SK-N-MC (cell line): ENCODE data around the gene COPRS.
"Not testable (repeated sequence)": the region's sequence is repeated elsewhere in the genome, so short reads cannot be mapped to it uniquely, and the experiment has no call there.

Source experiments
- DNase-seq: peaks from one replicate; pipeline ENCODE4 v3.0.0-alpha.2; 2011; ENCODE audit warnings: low read depth, low spot score
- H3K27ac ChIP-seq: fragments of 200-600 bp; sonication (generic); 2 replicates; pipeline ENCODE4 v1.5.1; 2016; ENCODE audit warnings: mixed run types
- H3K36me3 ChIP-seq: fragments of 200-600 bp; sonication (generic); 2 replicates; pipeline ENCODE4 v1.6.1; 2017; ENCODE audit warnings: antibody characterized with exemption, low read length, mixed read lengths; ENCODE audit not compliant: insufficient read depth
- H3K4me3 ChIP-seq: fragments of 200-600 bp; sonication (generic); 2 replicates; pipeline ENCODE4 v1.5.1; 2016
- H3K9ac ChIP-seq: fragments of 200-600 bp; sonication (generic); 2 replicates; pipeline ENCODE4 v1.8.0; 2017; ENCODE audit warnings: mixed run types, mixed read lengths; ENCODE audit not compliant: insufficient read length
- H3K9me3 ChIP-seq: fragments of 200-600 bp; sonication (generic); 2 replicates; pipeline ENCODE4 v1.6.1; 2017; ENCODE audit warnings: low read depth, mild to moderate bottlenecking, antibody characterized with exemption, low read length, moderate library complexity, mixed read lengths
- EZH2 ChIP-seq: fragments of 200-600 bp; sonication (generic); IDR thresholded peaks from one replicate; pipeline ENCODE4 v1.6.1; 2017; ENCODE audit warnings: antibody characterized with exemption
- FOXP2 ChIP-seq: optimal IDR thresholded peaks from 2 replicates; pipeline ENCODE3; 2011; ENCODE audit warnings: mild to moderate bottlenecking, moderate library complexity; ENCODE audit not compliant: insufficient read depth; ENCODE audit errors: extremely low read length, control extremely low read depth
- POLR2AphosphoS5 ChIP-seq: IDR thresholded peaks from 2 replicates; pipeline ENCODE4 v1.6.1; 2012; ENCODE audit warnings: mild to moderate bottlenecking, low read depth, low read length, borderline replicate concordance

The COPRS gene

DNA sequence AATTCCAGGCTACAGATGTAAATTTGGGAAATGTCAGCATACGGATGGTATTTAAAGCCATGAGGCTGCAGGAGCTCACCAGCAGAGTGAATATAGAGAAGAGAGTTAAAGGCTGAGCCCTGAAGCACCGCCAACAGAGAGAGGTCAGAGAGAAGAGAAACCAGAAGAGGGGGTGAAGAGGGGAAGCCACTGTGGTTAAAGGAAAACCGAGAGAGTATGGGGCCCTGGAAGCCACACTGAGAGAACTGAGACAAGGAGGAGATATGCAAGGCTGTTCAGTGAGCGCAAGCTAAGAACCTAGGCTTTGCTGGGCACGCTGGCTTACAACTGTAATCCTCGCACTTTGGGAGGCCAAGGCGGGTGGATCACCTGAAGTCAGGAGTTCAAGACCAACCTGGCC, 24.6 kb downstream of the COPRS start:
- no peak for DNase-seq
- H3K9ac ChIP-seq, result no peak overlapping the region
- H3K4me3 ChIP-seq, result no peak overlapping the region
- H3K27ac ChIP-seq, result no peak overlapping the region
- TF ChIP-seq EZH2, result no peak
- TF ChIP-seq FOXP2, result no peak
- no peak for TF ChIP-seq POLR2AphosphoS5
- no peaks in the 10 kb centered on the region for H3K9me3 ChIP-seq
- H3K36me3 ChIP-seq, result no peaks in the 10 kb centered on the region

DNA sequence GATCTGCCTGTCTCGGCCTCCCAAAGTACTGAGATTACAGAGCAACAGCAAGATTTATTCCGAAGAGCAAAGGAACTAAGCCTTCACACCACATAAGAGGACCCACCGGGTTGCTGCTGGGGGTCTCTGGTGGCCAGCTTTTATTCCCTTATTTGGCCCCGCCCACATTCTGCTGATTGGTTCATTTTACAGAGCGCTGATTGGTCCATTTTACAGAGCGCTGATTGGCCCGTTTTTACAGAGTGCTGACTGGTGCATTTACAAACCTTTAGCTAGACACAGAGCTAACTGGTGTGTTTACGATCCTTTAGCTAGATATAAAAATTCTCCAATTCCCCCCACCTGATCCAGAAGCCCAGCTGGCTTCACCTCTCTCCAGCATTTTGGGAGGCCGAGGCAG, 26.3 kb downstream of the COPRS start:
- TF ChIP-seq POLR2AphosphoS5, result no peak
- no peak for TF ChIP-seq FOXP2
- no peak for TF ChIP-seq EZH2
- Histone ChIP-seq H3K9ac (no peak overlapping the region), H3K36me3 (no peaks in the 10 kb centered on the region), H3K4me3 (no peak overlapping the region), H3K27ac (no peak overlapping the region), H3K9me3 (no peaks in the 10 kb centered on the region)
- no peak for DNase-seq

DNA sequence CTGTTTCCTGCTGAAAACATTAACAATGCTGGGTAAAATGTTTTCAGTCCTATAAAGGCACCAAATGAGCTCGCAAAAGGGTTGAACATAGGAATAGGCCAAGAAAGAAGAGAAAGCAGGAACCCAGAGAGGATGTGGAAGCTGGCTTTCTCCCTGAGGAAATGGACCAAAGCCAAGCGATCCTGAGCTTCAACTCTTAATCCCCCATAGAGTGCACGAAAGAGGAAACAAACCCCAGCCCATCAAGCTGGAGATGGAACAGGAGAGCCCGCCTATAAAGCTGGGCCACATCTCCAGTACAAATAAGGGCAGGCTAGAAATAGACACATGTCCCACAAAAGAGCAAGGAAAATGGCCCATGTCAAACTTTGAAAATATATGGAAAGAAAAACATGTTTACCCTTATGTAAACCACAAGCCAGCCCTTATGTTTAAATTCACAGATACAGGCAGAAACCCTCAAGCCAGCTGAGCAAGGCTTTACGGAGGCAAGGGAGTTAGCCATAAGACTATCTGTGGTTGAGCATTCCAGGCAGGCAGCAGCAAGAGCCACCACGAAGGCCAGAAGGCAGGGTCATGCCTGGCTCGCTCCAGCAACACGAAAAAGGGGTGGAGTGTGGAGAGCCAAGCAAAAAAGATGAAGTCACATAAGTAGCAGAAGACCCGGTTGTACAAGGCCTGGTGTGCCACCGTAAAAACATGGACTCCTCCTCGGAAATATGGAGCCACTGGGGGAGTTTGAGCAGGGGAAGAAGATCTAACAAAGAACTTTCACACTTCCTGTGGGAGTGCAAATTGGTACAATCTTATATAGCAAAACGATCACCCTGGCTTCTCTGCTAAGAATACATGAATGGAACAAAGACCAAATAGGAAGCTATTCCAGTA, 27.8 kb downstream of the COPRS start:
- Histone ChIP-seq H3K36me3 (no peaks in the 10 kb centered on the region), H3K4me3 (no peak overlapping the region), H3K27ac (peak overlapping the region; percentile 54; the same call in 1 of the 2 replicates), H3K9ac (no peak overlapping the region), H3K9me3 (no peaks in the 10 kb centered on the region)
- peak; percentile 44 for DNase-seq
- no peak for TF ChIP-seq POLR2AphosphoS5
- no peak for TF ChIP-seq FOXP2
- TF ChIP-seq EZH2, result no peak

DNA sequence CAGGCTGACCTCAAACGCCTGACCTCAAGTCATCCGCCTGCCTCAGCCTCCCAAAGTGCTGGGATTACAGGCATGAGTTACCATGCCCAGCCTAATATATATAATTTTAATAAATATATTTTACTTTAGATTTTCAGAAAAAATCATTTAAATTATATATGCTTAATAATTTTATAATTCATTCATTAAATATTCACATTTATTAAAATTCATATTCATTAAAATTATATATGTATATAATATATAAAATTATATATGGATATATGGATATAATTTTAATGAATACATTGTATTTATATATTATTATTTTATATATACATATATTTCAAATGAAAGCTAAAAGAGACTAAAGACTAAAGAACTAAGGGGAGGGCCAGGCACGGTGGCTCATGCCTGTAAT, 29.4 kb downstream of the COPRS start:
- DNase-seq, result no peak

DNA sequence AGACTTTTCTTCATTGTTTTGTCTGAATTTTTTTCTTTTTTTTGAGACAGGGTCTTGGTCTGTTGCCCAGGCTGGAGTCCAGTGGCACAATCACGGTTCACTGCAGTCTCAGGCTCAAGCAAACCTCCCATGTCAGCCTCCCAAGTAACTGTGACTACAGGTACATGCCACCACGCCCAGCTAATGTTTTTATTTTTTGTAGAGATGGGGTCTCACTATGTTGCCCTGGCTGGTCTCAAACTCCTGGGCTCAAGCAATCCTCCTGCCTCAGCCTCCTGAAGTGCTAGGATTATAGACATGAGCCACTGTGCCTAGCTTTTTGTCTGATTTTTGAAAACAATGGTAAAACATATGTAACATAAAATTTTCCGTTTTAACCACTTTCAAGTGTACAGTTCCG, 30.1 kb downstream of the COPRS start:
- not testable (repeated sequence) for H3K9me3 ChIP-seq, DNase-seq, H3K9ac ChIP-seq, H3K36me3 ChIP-seq, H3K27ac ChIP-seq, H3K4me3 ChIP-seq

More for the DNA sequence above, 29.4 kb downstream of the COPRS start:
- H3K9ac ChIP-seq, result no peak overlapping the region
- no peak overlapping the region for H3K4me3 ChIP-seq
- H3K27ac ChIP-seq, result no peak overlapping the region
- no peaks in the 10 kb centered on the region for H3K36me3 ChIP-seq
- TF ChIP-seq EZH2, result no peak
- no peak for TF ChIP-seq FOXP2
- TF ChIP-seq POLR2AphosphoS5, result no peak
- no peaks in the 10 kb centered on the region for H3K9me3 ChIP-seq

DNA sequence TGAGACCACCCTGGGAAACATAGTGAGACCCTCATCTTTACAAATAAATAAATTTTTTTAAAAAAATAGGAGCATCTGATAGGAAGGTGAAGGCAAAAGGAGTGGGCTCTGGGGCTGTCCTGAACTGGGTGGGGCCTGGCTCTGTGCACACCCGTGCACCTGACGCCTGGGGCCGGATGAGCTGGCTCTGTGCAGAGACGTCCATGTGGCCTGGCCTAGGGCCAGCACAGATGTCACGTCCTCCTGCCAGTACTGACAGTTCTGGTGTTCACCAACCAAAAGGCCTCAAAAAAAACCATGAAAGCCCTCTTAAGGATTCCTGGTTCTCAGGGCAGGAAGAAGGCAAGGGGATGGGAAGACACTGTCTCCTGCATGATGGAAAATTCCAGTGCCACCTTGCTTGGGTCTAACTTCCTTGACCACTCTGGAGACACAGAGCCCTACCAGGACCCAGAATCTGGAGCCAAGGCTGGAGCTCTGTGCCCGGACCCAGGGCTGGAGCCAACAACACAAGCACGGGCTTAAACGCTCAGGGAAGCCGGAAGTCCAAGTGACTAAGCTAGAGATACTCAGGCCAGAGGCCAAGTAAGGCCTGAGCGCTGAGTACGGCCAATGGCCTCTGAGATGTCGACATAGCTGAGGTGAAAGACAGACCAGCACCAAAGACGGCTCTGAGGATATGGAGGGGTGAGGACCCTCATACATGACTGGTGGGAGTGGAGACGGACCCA, 32.9 kb downstream of the COPRS start:
- Histone ChIP-seq H3K36me3 (no peaks in the 10 kb centered on the region), H3K9ac (no peak overlapping the region), H3K27ac (no peak overlapping the region), H3K9me3 (no peaks in the 10 kb centered on the region), H3K4me3 (no peak overlapping the region)
- DNase-seq, result no peak
- TF ChIP-seq FOXP2, result no peak
- no peak for TF ChIP-seq EZH2
- TF ChIP-seq POLR2AphosphoS5, result no peak

DNA sequence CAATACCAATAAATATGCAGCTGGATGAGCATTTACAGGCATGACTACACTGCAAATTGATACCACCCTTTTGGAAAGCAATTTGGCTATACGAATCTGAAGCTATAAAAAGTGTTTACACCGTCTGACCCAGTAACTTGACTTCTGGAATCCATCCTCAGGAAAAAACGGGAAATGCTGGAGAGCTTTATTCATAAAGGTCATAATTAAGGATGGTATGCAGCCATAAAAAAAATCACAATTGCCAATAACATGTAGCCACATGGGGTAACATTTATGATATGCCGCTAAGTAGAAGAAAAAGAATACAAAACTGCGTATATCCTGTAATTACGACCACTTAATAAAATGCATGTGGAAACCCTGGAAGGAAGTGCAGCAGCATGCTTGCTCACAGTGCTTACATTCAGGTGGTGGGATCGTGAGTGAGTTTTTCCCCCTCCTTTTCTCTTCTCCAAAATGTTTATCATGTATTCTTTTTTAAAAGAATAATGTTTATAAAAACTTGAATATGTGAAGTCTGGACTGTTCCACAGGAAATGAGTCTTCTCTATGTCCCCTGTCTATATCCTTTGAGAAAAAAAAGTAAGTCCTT, 34.2 kb downstream of the COPRS start:
- Histone ChIP-seq H3K4me3 (peak overlapping the region; percentile 34), H3K9ac (no peak overlapping the region), H3K36me3 (no peaks in the 10 kb centered on the region), H3K9me3 (no peaks in the 10 kb centered on the region), H3K27ac (no peak overlapping the region)
- TF ChIP-seq POLR2AphosphoS5 (peak; percentile 35; the same call in 1 of the 2 replicates), FOXP2 (peak; percentile 28), EZH2 (no peak)
- peak; percentile 76 for DNase-seq

DNA sequence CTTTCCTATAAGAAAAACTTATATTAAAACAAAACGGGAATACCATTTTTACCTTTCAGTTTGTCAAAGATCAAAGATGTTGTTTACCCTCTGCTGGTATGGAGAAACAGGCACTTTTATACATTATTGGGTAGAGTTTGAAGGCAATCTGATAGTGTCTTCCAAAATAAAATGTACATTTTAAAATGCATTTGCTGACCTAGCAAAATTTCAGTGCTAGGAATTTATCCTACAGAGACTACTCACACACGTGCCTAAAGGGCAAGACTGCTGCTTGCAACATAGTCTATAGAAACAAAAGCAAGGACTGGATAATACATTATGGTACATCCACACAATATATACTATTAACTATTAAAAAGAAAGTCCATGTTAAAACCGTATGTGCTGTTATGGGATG, 36.0 kb downstream of the COPRS start:
- peak overlapping the region; percentile 31; the same call in 1 of the 2 replicates for H3K4me3 ChIP-seq
- DNase-seq, result no peak
- no peak overlapping the region for H3K27ac ChIP-seq
- H3K9ac ChIP-seq, result no peak overlapping the region
- H3K36me3 ChIP-seq, result no peaks in the 10 kb centered on the region
- H3K9me3 ChIP-seq, result no peaks in the 10 kb centered on the region
- no peak for TF ChIP-seq POLR2AphosphoS5
- TF ChIP-seq FOXP2, result no peak
- no peak for TF ChIP-seq EZH2
